HG03457 (cell line): ENCODE results near the gene ACKR2.

Source experiments
- ATAC-seq: cut with Tn5 transposase; IDR thresholded peaks from one replicate; pipeline ENCODE4 v1.9.1; 2021; ENCODE audit warnings: moderate number of reproducible peaks; ENCODE audit not compliant: unreplicated experiment

ACKR2 gene

GRCh38 chr3:42884324-42884723 lies 75.1 kb downstream of the ACKR2 start:
- ATAC-seq = no peak

GRCh38 chr3:42886294-42886822 lies 77.1 kb downstream of the ACKR2 start:
- no peak for ATAC-seq

- no peak for ATAC-seq
Measured at GRCh38 chr3:42887084-42887483, 77.8 kb downstream of the ACKR2 start.

GRCh38 chr3:42891042-42891441 lies 81.8 kb downstream of the ACKR2 start:
- ATAC-seq = no peak

- ATAC-seq = no peak
Measured at GRCh38 chr3:42892169-42892568, 82.9 kb downstream of the ACKR2 start.

- no peak for ATAC-seq
Measured at GRCh38 chr3:42892807-42893206, 83.6 kb downstream of the ACKR2 start.

GRCh38 chr3:42894698-42895579 lies 85.7 kb downstream of the ACKR2 start:
- ATAC-seq = no peak

- no peak for ATAC-seq
Measured at GRCh38 chr3:42895580-42895868, 86.3 kb downstream of the ACKR2 start.

- ATAC-seq = no peak
Measured at GRCh38 chr3:42898896-42899675, 89.8 kb downstream of the ACKR2 start.

GRCh38 chr3:42900226-42901072 lies 91.2 kb downstream of the ACKR2 start:
- no peak for ATAC-seq

- ATAC-seq = no peak
Measured at GRCh38 chr3:42901073-42901415, 91.8 kb downstream of the ACKR2 start.

- ATAC-seq = no peak
Measured at GRCh38 chr3:42902257-42902656, 93.0 kb downstream of the ACKR2 start.

GRCh38 chr3:42904076-42904475 lies 94.8 kb downstream of the ACKR2 start:
- ATAC-seq = no peak

- ATAC-seq = no peak
Measured at GRCh38 chr3:42905740-42906069, 96.5 kb downstream of the ACKR2 start.

GRCh38 chr3:42906070-42906847 lies 97.0 kb downstream of the ACKR2 start, which contains the start of gene ZNF662:
Gene ZNF662, plus strand, starts transcription at chr3:42906142. Its CDS starts 1,973 bp downstream, at chr3:42908115.
- no peak for ATAC-seq

GRCh38 chr3:42906848-42907183 lies 97.6 kb downstream of the ACKR2 start:
- no peak for ATAC-seq

GRCh38 chr3:42908675-42909074 lies 99.4 kb downstream of the ACKR2 start:
- ATAC-seq = no peak

GRCh38 chr3:42911551-42911950 lies 102.3 kb downstream of the ACKR2 start:
- ATAC-seq = no peak

- ATAC-seq = no peak
Measured at GRCh38 chr3:42914771-42915515, 105.7 kb downstream of the ACKR2 start.
